NT2/D1 (cell line): ENCODE measurements around the gene TMED1.

ENCODE experiments used
- DNase-seq: peaks from one replicate; pipeline ENCODE4 v3.0.0-alpha.2; 2011; ENCODE audit warnings: low read depth, low spot score
- H3K27me3 ChIP-seq: 2 replicates; pipeline ENCODE4 v1.6.0; 2011; ENCODE audit warnings: mild to moderate bottlenecking; ENCODE audit not compliant: insufficient read length, insufficient read depth
- H3K36me3 ChIP-seq: 2 replicates; pipeline ENCODE4 v1.6.1; 2011; ENCODE audit warnings: mild to moderate bottlenecking, low read length, mixed read lengths; ENCODE audit not compliant: insufficient read depth, insufficient read length
- H3K4me1 ChIP-seq: 2 replicates; pipeline ENCODE4 v1.5.1; 2011; ENCODE audit not compliant: insufficient read depth, insufficient read length
- H3K4me3 ChIP-seq: 2 replicates; pipeline ENCODE4 v1.5.1; 2011; ENCODE audit warnings: low read depth; ENCODE audit not compliant: insufficient read length
- H3K9ac ChIP-seq: 2 replicates; pipeline ENCODE4 v1.6.0; 2011; ENCODE audit warnings: low read depth; ENCODE audit not compliant: insufficient read length
- H3K9me3 ChIP-seq: 2 replicates; pipeline ENCODE4 v1.5.1; 2011; ENCODE audit warnings: mild to moderate bottlenecking, low read length; ENCODE audit not compliant: insufficient read depth
- SUZ12 ChIP-seq: IDR thresholded peaks from 2 replicates; pipeline ENCODE4 v1.6.1; 2011; ENCODE audit not compliant: insufficient read length, insufficient read depth; ENCODE audit errors: extremely low read depth
- YY1 ChIP-seq: IDR thresholded peaks from 2 replicates; pipeline ENCODE4 v1.6.1; 2011; ENCODE audit not compliant: insufficient read length, insufficient read depth
- ZNF274 ChIP-seq: IDR thresholded peaks from 2 replicates; pipeline ENCODE4 v1.6.1; 2011; ENCODE audit warnings: mild to moderate bottlenecking, low read depth, low read length

TMED1 gene

GRCh38 chr19:10835089-10835753 is 791 bp downstream of the TMED1 start:
- DNase-seq = peak; percentile 99
- H3K9ac ChIP-seq = peak overlapping the region; percentile 76
- H3K4me1 ChIP-seq = peaks cover 12% of the 10 kb centered on the region
- TF ChIP-seq ZNF274 (no peak), SUZ12 (no peak), YY1 (no peak)
- H3K27me3 ChIP-seq = no peaks in the 10 kb centered on the region
- H3K9me3 ChIP-seq = peaks cover 18% of the 10 kb centered on the region; the same call in 1 of the 2 replicates
- peak overlapping the region; percentile 43 for H3K4me3 ChIP-seq
- peaks cover 48% of the 10 kb centered on the region for H3K36me3 ChIP-seq

GRCh38 chr19:10832939-10833296 is 3.1 kb downstream of the TMED1 start:
- Histone ChIP-seq H3K9me3 (peaks cover 8% of the 10 kb centered on the region; the same call in 1 of the 2 replicates), H3K27me3 (no peaks in the 10 kb centered on the region), H3K4me1 (peaks cover 17% of the 10 kb centered on the region), H3K9ac (no peak overlapping the region), H3K36me3 (peaks cover 64% of the 10 kb centered on the region), H3K4me3 (no peak overlapping the region)
- no peak for DNase-seq
- no peak for TF ChIP-seq YY1
- no peak for TF ChIP-seq SUZ12

- Histone ChIP-seq H3K4me3 (no peak overlapping the region), H3K36me3 (peaks cover 64% of the 10 kb centered on the region), H3K4me1 (peaks cover 17% of the 10 kb centered on the region), H3K27me3 (no peaks in the 10 kb centered on the region), H3K9me3 (peaks cover 8% of the 10 kb centered on the region; the same call in 1 of the 2 replicates), H3K9ac (no peak overlapping the region)
- DNase-seq = no peak
- TF ChIP-seq SUZ12 (no peak), ZNF274 (no peak), YY1 (no peak)
These were observed 3.7 kb downstream of the TMED1 start for GRCh38 chr19:10831987-10832938.

GRCh38 chr19:10830931-10831779 is 4.9 kb downstream of the TMED1 start:
- no peak overlapping the region for H3K4me3 ChIP-seq
- peaks cover 75% of the 10 kb centered on the region for H3K36me3 ChIP-seq
- no peaks in the 10 kb centered on the region for H3K27me3 ChIP-seq
- no peak overlapping the region for H3K9ac ChIP-seq
- H3K9me3 ChIP-seq = no peaks in the 10 kb centered on the region
- no peak for DNase-seq
- TF ChIP-seq YY1 (no peak), ZNF274 (no peak), SUZ12 (no peak)
- peaks cover 11% of the 10 kb centered on the region for H3K4me1 ChIP-seq

GRCh38 chr19:10830370-10830769 is 5.6 kb downstream of the TMED1 start:
- Histone ChIP-seq H3K9ac (peak overlapping the region; percentile 50), H3K27me3 (no peaks in the 10 kb centered on the region), H3K4me1 (peaks cover 11% of the 10 kb centered on the region), H3K9me3 (no peaks in the 10 kb centered on the region), H3K36me3 (peaks cover 81% of the 10 kb centered on the region), H3K4me3 (no peak overlapping the region)
- no peak for DNase-seq
- no peak for TF ChIP-seq YY1
- TF ChIP-seq ZNF274 = no peak
- TF ChIP-seq SUZ12 = no peak

GRCh38 chr19:10829967-10830366 is 6.0 kb downstream of the TMED1 start:
- Histone ChIP-seq H3K36me3 (peaks cover 81% of the 10 kb centered on the region), H3K9me3 (no peaks in the 10 kb centered on the region), H3K4me3 (no peak overlapping the region), H3K27me3 (no peaks in the 10 kb centered on the region), H3K9ac (no peak overlapping the region), H3K4me1 (peaks cover 8% of the 10 kb centered on the region)
- DNase-seq = no peak
- no peak for TF ChIP-seq ZNF274
- TF ChIP-seq YY1 = no peak
- TF ChIP-seq SUZ12 = no peak
